ENCODE results near the gene COQ9. TPM values are rescaled to one million over a fixed set of nuclear protein-coding genes. Genes with fewer than 3 reads are reported as not detected.

Gene COQ9
- total and polyA plus RNA-seq, 2 of the 4 experiments (the other 2 are of a cell fraction), result 57.9 to 58.5 TPM

DNA sequence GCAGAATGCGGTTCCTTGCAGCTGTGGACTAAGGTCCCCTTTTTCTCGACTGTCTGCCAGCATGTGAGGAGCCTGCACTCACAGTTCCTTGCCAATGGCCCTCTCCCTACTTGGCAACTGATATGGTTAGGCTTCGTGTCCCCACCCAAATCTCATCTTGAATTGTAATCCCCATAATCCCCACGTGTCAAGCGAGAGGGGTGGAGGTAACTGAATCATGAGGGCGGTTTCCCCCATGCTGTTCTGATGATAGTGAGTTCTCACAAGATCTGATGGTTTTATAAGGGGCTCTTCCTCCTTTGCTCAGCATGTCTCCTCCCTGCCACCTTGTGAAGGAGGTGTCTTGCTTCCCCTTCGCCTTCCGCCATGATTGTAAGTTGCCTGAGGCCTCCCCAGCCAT is 20.0 kb upstream of the COQ9 start:
- Histone ChIP-seq H3K9me1 (ENCODE audit: insufficient read depth, low read length) (no peaks in the 10 kb centered on the region), H2BK20ac (ENCODE audit: low read depth, low read length) (no peak overlapping the region), H3K27ac (ENCODE audit: insufficient read depth, low read length) (no peak overlapping the region), H2BK5ac (ENCODE audit: low read depth, low read length, poor library complexity, severe bottlenecking) (no peak overlapping the region), H4K5ac (ENCODE audit: low read depth, low read length) (no peak overlapping the region), H3K9ac (ENCODE audit: low read depth, low read length) (no peak overlapping the region), H3K14ac (replicated peaks; ENCODE audit: low read depth, low read length) (no peak overlapping the region), H3K18ac (ENCODE audit: low read depth, low read length) (no peak overlapping the region), H2AK5ac (ENCODE audit: low read depth, low read length) (no peak overlapping the region), H3K4me2 (ENCODE audit: low read depth, low read length) (no peak overlapping the region), H3K9me3 (ENCODE audit: control insufficient read depth, insufficient read depth, low read length) (no peaks in the 10 kb centered on the region), H4K91ac (ENCODE audit: insufficient read depth, low read depth, low read length) (no peak overlapping the region), H3K4ac (ENCODE audit: low read depth, low read length) (no peak overlapping the region), H2AK9ac (replicated peaks; ENCODE audit: low read depth, low read length, poor library complexity) (no peak overlapping the region), H3K79me1 (ENCODE audit: low read depth in 1 of 2, low read length in 2 of 2) (no peaks in the 10 kb centered on the region), H3K27me3 (ENCODE audit: control insufficient read depth, insufficient read depth, low read length) (no peaks in the 10 kb centered on the region), H3K4me3 (ENCODE audit: insufficient read depth, low read depth, low read length) (no peak overlapping the region), H3K4me1 (ENCODE audit: control insufficient read depth, insufficient read depth, low read length) (no peaks in the 10 kb centered on the region; the same call in 1 of the 2 replicates), H3K23ac (ENCODE audit: low read depth, low read length) (no peak overlapping the region), H2BK15ac (ENCODE audit: low read depth, low read length) (no peak overlapping the region), H4K8ac (ENCODE audit: low read depth in 2 of 2, low read length in 2 of 2) (no peak overlapping the region), H2AFZ (replicated peaks; ENCODE audit: low read length, poor library complexity) (no peak overlapping the region), H3K56ac (ENCODE audit: extremely low read depth, insufficient read depth, low read length) (no peak overlapping the region), H3K36me3 (ENCODE audit: control insufficient read depth, insufficient read depth, low read length) (peaks cover 34% of the 10 kb centered on the region), H4K20me1 (ENCODE audit: insufficient read depth, low read length) (no peaks in the 10 kb centered on the region), H2BK120ac (ENCODE audit: low read depth, low read length) (no peak overlapping the region)
- in situ Hi-C loops (cut with MboI; ENCODE audit: low sequenced_read_pairs) (no loop called here), dilution Hi-C loops (cut with HindIII; ENCODE audit: low sequenced_read_pairs, unreplicated experiment) (no loop called here), intact Hi-C loops (cut with micrococcal nuclease) (no loop called here)
- ChIA-PET CTCF (no interaction called here), POLR2A (ENCODE audit: unreplicated experiment) (no interaction called here)
- ATAC-seq (ENCODE audit: low read depth) (no peak), DNase-seq (no peak)
- WGBS, 2 experiments (ENCODE audit: extremely low coverage in 2 of 2, insufficient read length in 1 of 2), result 93% methylated on average over 2 of the region's 8 CpGs; no CpG with 5 or more reads in 1 of the 2 experiments
- no TSS peak for BruUV-seq (replicated peaks)
- TF ChIP-seq ELK1 (IDR thresholded peaks at IDR 0.05; ENCODE audit: borderline replicate concordance, low read depth, low read length), result no peak
- TF ChIP-seq RFX5 (IDR thresholded peaks at IDR 0.05; ENCODE audit: low read depth, low read length), result no peak
- TF ChIP-seq CHD1 (IDR thresholded peaks at IDR 0.05; ENCODE audit: low read depth, low read length), result no peak
- no peak for TF ChIP-seq RCOR1 (IDR thresholded peaks at IDR 0.05; ENCODE audit: insufficient replicate concordance, low read length)
- no peak for TF ChIP-seq BHLHE40 (IDR thresholded peaks at IDR 0.05; ENCODE audit: low read depth, low read length)
- no peak for TF ChIP-seq USF2 (IDR thresholded peaks at IDR 0.05; ENCODE audit: low read depth, low read length)
- no peak for TF ChIP-seq RAD21 (IDR thresholded peaks at IDR 0.05; ENCODE audit: low read length)
